ENCODE data around the gene SLC25A38. TPM values are rescaled to one million over a fixed set of nuclear protein-coding genes. Genes with fewer than 3 reads are reported as not detected.

SLC25A38 gene
- total and polyA plus RNA-seq, 10 of the 15 experiments (the other 5 are each of a cell fraction or from before 2014, with no cell fraction given), result 15.2 to 55.2 (median 39.2) TPM

GRCh38 chr3:39388153-39388552, 5.0 kb downstream of the SLC25A38 start (continued):
- no peak for TF ChIP-seq ESRRA (IDR thresholded peaks at IDR 0.05; ENCODE audit: low read length)
- TF ChIP-seq NBN (IDR thresholded peaks at IDR 0.05), result no peak
- no peak for TF ChIP-seq TARDBP (IDR thresholded peaks at IDR 0.05; ENCODE audit: borderline replicate concordance)
- no peak for TF ChIP-seq POLR2AphosphoS5 (IDR thresholded peaks at IDR 0.05; ENCODE audit: low read length)
- TF ChIP-seq MYC (IDR thresholded peaks at IDR 0.05; ENCODE audit: insufficient read depth, insufficient read length, insufficient replicate concordance, low read length, severe bottlenecking), result no peak
- no peak for TF ChIP-seq SPI1 (IDR thresholded peaks at IDR 0.05; ENCODE audit: borderline replicate concordance, insufficient read depth, low read depth, low read length)
- TF ChIP-seq RCOR1 (conservative IDR thresholded peaks at IDR 0.05; ENCODE audit: low read depth, low read length), result no peak
- TF ChIP-seq IKZF2 (IDR thresholded peaks at IDR 0.05), result no peak
- no peak for TF ChIP-seq MTA2 (IDR thresholded peaks at IDR 0.05; ENCODE audit: low read depth)

- H3K27ac ChIP-seq (ENCODE audit: control insufficient read depth, insufficient read depth), result peak overlapping the region; percentile 85
- H3K27me3 ChIP-seq (replicated peaks in 1 of 2; ENCODE audit: control insufficient read depth in 2 of 2, insufficient read depth in 2 of 2, low read length in 1 of 2), result no peaks in the 10 kb centered on the region
- H3K79me2 ChIP-seq (ENCODE audit: control insufficient read depth, insufficient read depth, low read length), result peaks cover 68% of the 10 kb centered on the region
- peak overlapping the region; percentile 45 for H3K9ac ChIP-seq (ENCODE audit: control insufficient read depth, insufficient read depth, low read length)
- peaks cover 24% of the 10 kb centered on the region for H3K4me1 ChIP-seq (ENCODE audit: control insufficient read depth, insufficient read depth, low read length)
- no TSS peak for BruUV-seq (replicated peaks)
- H4K20me1 ChIP-seq (ENCODE audit: control insufficient read depth, insufficient read depth), result no peaks in the 10 kb centered on the region
- ChIA-PET POLR2A (interaction anchor here (1.0 to 1.8 kb wide), 4 partner anchors 14 to 93 kb away, joined by 3 to 11 read pairs (median 4); partner anchors contain the start of gene RPSA), SMC1A (ENCODE audit: uncharacterized antibody, unreplicated experiment) (interaction anchor here (0.8 to 5.4 kb wide), 9 partner anchors 9 to 100 kb away, joined by 4 to 44 read pairs (median 5); partner anchors contain the start of gene RPSA), CTCF (interaction anchor here (1.0 to 4.9 kb wide), 6 partner anchors 10 to 199 kb away, joined by 3 to 55 read pairs (median 9); partner anchors contain the start of gene RPSA), RAD21 (ENCODE audit: unreplicated experiment) (interaction anchor here (0.6 to 2.4 kb wide), 10 partner anchors 9 to 211 kb away, joined by 3 to 20 read pairs (median 3); partner anchors contain the start of gene RPSA)
- H3K4me2 ChIP-seq (ENCODE audit: control insufficient read depth, insufficient read depth), result peak overlapping the region; percentile 99
- H3K9me3 ChIP-seq (replicated peaks; ENCODE audit: control insufficient read depth, insufficient read depth, low read length), result no peaks in the 10 kb centered on the region
- FAIRE-seq (peak; percentile 82), DNase-seq (ENCODE audit: low read depth, low spot score) (peak; percentile 89), ATAC-seq (peak; percentile 74)
- 0% methylated on average over 2 of the region's 2 CpGs for WGBS (ENCODE audit: insufficient coverage, insufficient replicate concordance, low lambda C conversion rate, missing lambda C conversion rate)
- in situ Hi-C loops (cut with MboI), result no loop called here
- intact Hi-C loops (cut with micrococcal nuclease; ENCODE audit: unreplicated experiment), result loop anchor here (1.0 kb wide), 1 partner anchor 18 kb away; the partner anchor contains the start of gene RPSA
- H3K4me3 ChIP-seq, result peak overlapping the region; percentile 49
- no peak overlapping the region for H2AFZ ChIP-seq (ENCODE audit: control insufficient read depth, low read depth, low read length)
- H3K36me3 ChIP-seq (ENCODE audit: control insufficient read depth in 2 of 2, insufficient read depth in 2 of 2, low read length in 1 of 2), result peaks cover 18 to 20% of the 10 kb centered on the region in 2 experiments
- TF ChIP-seq RCOR1 (conservative IDR thresholded peaks at IDR 0.05; ENCODE audit: low read depth, low read length) (no peak), BCLAF1 (IDR thresholded peaks at IDR 0.05) (no peak), PRDM15 (CRISPR knock-in tag; IDR thresholded peaks at IDR 0.05) (no peak), CBX5 (IDR thresholded peaks at IDR 0.05; ENCODE audit: low read depth) (no peak), E2F8 (IDR thresholded peaks at IDR 0.05; ENCODE audit: low read depth, partially characterized antibody) (no peak)
These were observed 5.6 kb downstream of the SLC25A38 start for GRCh38 chr3:39388741-39389248.
